HG03097 (cell line): Measurements from ENCODE around the gene RSRC2.
"Not testable (repeated sequence)": the region's sequence is repeated elsewhere in the genome, so short reads cannot be mapped to it uniquely, and the experiment has no call there.

Source experiments
- ATAC-seq: cut with Tn5 transposase; IDR thresholded peaks from one replicate; pipeline ENCODE4 v1.9.1; 2021; ENCODE audit not compliant: unreplicated experiment, low FRiP score

The RSRC2 gene

DNA sequence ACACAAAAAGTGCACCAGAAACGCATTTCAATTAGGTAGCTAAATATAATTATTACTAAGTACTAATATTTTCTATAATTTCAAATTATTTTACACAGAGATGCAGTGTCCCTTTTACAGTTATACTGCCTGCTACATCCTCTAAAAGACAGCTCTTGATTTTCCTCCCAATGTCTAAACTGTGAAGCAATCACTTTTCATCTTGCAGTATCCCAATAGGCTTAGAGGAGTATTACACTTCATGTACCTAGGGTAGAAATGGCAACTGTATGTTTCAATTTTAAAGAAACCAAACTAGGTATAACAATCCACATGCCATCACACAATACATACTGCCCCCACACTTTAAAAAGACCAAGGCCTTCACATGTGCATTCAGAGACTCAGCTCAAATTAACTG lies 7.3 kb downstream of the RSRC2 start:
- no peak for ATAC-seq

DNA sequence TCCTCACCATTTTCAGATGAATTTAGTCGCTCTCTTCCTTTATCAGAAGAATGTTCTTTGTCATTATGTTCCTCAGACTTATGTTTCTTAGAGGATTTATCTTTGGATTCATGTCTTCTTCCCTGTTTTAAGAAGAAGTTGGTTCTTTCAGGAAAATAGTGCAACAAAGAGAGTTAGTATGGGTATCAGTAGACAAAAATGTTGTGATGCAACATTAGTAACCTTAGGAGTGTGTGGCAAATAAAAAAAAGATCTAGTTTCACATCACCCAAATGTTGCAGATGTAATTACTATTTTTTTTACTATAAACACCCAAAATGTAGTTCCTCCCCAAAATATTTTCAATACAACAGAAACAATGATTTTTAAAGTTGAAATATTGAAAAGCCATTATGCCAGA lies 7.8 kb downstream of the RSRC2 start:
- ATAC-seq: no peak

DNA sequence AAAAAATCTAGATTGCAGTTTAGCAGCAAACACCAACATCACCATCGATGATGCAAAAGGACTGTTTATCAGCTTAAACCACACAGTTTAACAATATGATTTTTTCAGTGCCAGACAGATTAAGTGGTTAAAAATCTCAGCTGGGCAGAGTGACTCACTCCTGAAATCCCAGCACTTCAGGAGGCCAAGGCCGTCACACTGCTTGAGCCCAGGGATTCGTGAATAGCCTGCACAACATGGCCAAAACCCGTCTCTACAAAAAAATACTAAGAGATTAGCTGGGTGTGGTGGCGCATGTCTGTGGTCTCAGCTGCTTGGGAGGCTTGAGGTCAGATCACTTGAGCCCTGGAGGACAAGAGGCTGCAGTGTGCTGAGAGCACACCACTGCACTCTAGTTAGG lies 8.9 kb downstream of the RSRC2 start:
- no peak for ATAC-seq

DNA sequence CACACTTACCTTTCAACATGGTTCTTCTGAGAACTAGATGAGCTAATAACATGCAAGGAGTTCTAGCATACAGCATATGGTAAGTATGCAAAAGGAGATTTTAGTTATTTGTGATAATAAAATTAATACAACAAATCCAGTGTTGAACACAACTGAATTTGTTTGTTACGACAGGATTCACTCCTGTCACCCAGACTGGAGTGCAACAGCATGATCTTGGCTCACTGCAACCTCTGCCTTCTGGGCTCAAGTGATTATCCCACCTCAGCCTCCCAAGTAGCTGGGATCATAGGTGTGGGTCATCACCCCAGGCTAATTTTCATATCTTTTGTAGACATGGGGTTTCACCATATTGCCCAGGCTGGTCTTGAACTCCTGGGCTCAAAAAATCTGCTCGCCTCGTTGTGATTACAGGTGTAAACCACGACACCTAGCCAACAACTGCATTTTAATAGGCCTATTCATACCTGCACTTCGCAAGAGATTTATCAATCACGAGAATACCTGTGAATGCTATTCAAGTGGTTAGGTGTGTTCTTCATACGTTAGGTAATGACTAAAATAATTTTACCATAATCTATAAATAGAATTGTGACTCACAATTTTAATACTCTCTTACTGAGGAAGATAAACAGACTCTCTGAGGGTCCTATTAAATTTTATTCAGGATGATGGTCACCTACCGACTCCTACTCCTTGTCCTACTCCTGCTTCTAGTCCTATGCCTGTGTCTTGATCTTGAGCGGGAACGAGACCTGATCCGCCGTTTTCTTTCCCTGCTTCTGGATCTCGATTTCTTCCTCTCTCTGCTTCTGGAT lies 10.0 kb downstream of the RSRC2 start:
- ATAC-seq: no peak

- no peak for ATAC-seq
Observed at GRCh38 chr12:122515275-122515674, 11.5 kb downstream of the RSRC2 start.

GRCh38 chr12:122513660-122514059 lies 13.1 kb downstream of the RSRC2 start:
- ATAC-seq: no peak

GRCh38 chr12:122513028-122513427 lies 13.7 kb downstream of the RSRC2 start:
- ATAC-seq: not testable (repeated sequence)

DNA sequence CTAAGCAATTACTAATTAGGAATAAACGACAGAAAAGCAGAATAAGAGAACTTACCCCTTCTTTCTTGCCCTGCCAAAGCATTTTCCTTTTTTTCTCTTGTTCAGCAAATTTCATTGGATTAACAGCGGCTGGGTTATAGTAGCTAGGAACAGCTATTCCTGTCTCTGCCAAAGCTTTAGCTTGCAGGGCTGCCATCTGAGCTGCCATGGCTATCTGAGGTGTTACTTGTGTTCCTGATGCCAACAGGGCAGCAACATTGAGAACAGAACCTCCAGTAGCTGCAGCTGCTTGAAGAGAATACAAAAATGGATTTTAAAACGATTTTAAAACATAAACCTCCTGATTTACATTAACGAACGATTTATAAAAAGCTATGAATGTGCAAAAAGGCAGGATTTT lies 18.6 kb downstream of the RSRC2 start:
- no peak for ATAC-seq

- no peak for ATAC-seq
Observed at GRCh38 chr12:122506393-122506938, 20.3 kb downstream of the RSRC2 start.

DNA sequence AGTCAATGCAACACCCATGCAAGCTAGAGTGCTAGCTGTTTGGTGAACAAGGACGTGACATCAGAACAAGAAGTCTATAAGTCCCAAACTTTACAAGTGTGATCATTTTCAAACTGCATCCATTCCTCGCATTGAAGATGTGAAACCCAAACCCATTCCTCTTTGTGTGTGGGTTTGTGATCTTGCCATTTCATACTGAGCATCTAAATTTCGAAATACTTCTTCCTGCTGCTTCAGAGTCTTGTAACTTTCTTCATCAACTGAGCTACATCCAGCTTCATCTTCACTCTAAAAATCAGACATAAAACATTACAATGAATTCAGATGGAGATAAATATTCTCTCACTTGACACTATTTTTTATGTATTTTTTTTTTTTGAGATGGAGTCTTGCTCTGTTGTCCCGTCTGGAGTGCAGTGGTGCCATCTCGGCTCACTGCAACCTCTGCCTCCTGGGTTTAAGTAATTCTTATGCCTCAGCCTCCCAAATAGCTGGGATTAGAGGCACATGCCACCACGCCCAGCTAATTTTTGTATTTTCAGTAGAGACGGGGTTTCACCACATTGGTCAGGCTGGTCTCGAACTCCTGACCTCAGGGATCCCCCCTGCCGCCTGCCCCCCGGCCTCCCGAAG lies 21.2 kb downstream of the RSRC2 start:
- ATAC-seq: no peak

- ATAC-seq: no peak
Observed at GRCh38 chr12:122503783-122504590, 22.7 kb downstream of the RSRC2 start.

GRCh38 chr12:122503147-122503751 lies 23.5 kb downstream of the RSRC2 start:
- no peak for ATAC-seq

- ATAC-seq: no peak
Observed at GRCh38 chr12:122501489-122501989, 25.2 kb downstream of the RSRC2 start.

- peak; percentile 94 for ATAC-seq
Observed at GRCh38 chr12:122500685-122501488, 25.8 kb downstream of the RSRC2 start, which contains the start of gene ZCCHC8. TSS of gene ZCCHC8 (minus strand) at chr12:122500932. CDS start at chr12:122500840, 92 bp downstream.

GRCh38 chr12:122499991-122500684 lies 26.6 kb downstream of the RSRC2 start:
- peak; percentile 11 for ATAC-seq

- no peak for ATAC-seq
Observed at GRCh38 chr12:122495258-122495657, 31.5 kb downstream of the RSRC2 start.

- ATAC-seq: not testable (repeated sequence)
Observed at GRCh38 chr12:122493222-122493621, 33.5 kb downstream of the RSRC2 start.

GRCh38 chr12:122491991-122492390 lies 34.7 kb downstream of the RSRC2 start:
- ATAC-seq: no peak

DNA sequence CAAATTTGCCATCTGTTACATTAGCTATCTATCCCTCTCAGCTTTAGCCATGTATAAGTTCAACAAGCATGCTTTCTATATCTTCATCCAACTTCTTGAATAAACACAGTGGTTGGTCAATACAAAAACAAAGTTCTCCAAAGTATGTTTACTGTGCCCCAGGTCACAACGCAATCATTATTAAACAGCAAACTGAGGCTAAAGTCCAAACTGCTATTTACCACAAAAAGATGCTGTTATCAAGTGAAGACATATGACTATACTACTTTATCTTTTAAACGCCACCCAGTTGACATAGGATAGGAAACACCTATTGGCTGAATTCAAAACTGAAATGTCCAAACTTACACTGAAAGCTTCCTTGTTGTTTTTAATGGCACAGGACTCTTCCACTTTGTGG lies 37.7 kb downstream of the RSRC2 start:
- ATAC-seq: no peak
